K562 (cell line): ENCODE measurements around the gene ZNF865. TPM values are rescaled to one million over a fixed set of nuclear protein-coding genes. Genes with fewer than 3 reads are reported as not detected.

Source experiments
- ATAC-seq: fragments of 200-7000 bp; cut with Tn5 transposase; 3 replicates; pipeline ENCODE4 v1.9.1; 2020; ENCODE audit warnings: moderate library complexity
- BruUV-seq: library from RNA; stranded (reverse); fragments of 400-500 nt; replicated peaks from 2 replicates; lab custom pipeline; 2021; lab: Mats Ljungman, UMichigan
- CTCF ChIA-PET: fragments of 300-600 bp; formaldehyde crosslinking; extraction: SDS; loops from one replicate; lab custom pipeline; 2021; ENCODE audit warnings: low intra/inter-chr PET ratio; lab: Yijun Ruan, JAX
- POLR2A ChIA-PET: fragments of 300-600, 350-650 bp; sonication (Branson Sonifier 250); formaldehyde crosslinking; extraction: SDS; loops from one replicate; lab custom pipeline; 2021; ENCODE audit warnings: antibody characterized with exemption, inconsistent platforms; lab: Yijun Ruan, JAX
- DNase-seq, 4 experiments: peaks; one replicate each; pipeline versions ENCODE4 v3.0.0 to v3.0.0-alpha.2; 2011 to 2018; ENCODE audit warnings: low spot score in 3 of 4, mixed read lengths in 3 of 4; ENCODE audit errors: extremely low read depth in 1 of 4
- FAIRE-seq: peaks from 2 replicates; lab custom pipeline; 2011; peaks lifted over from hg19 to GRCh38; lab: Jason Lieb, UNC
- H2AFZ ChIP-seq: 2 replicates; pipeline ENCODE4 v1.6.0; 2011; ENCODE audit warnings: low read depth, low read length, control low read depth, inconsistent platforms
- H3K27ac ChIP-seq: fragments of 200-600 bp; 3 replicates; pipeline ENCODE4 v1.8.0; 2011; ENCODE audit warnings: low read depth, mild to moderate bottlenecking, control low read depth, inconsistent platforms, low read length, moderate library complexity, mixed read lengths; ENCODE audit errors: extremely low read depth
- H3K27me3 ChIP-seq, 2 experiments: fragments of 300-600 bp in 1 of 2; 2 replicates in 1 of 2; 3 replicates in 1 of 2; pipeline versions ENCODE4 v1.6.0 to v1.8.0; 2011; ENCODE audit warnings: inconsistent platforms in 2 of 2, low read length in 2 of 2, mild to moderate bottlenecking in 1 of 2, mixed read lengths in 1 of 2, moderate library complexity in 1 of 2; ENCODE audit not compliant: control insufficient read depth in 2 of 2, insufficient read depth in 2 of 2
- H3K36me3 ChIP-seq: fragments of 300-600 bp; 3 replicates; pipeline ENCODE4 v1.8.0; 2011; ENCODE audit warnings: mild to moderate bottlenecking, low read length, inconsistent platforms; ENCODE audit not compliant: control insufficient read depth, insufficient read depth
- H3K4me1 ChIP-seq, 2 experiments: fragments of 200-600 bp in 1 of 2; replicated peaks in 1 of 2; 2 replicates in 1 of 2; 3 replicates in 1 of 2; pipeline versions ENCODE4 v1.5.1 to v1.8.0; 2011; ENCODE audit warnings: inconsistent platforms in 2 of 2, low read length in 2 of 2, mild to moderate bottlenecking in 1 of 2, mixed read lengths in 1 of 2, moderate library complexity in 1 of 2; ENCODE audit not compliant: control insufficient read depth in 2 of 2, insufficient read depth in 2 of 2
- H3K4me2 ChIP-seq: 2 replicates; pipeline ENCODE4 v1.6.1; 2011; ENCODE audit warnings: low read length, control low read depth, inconsistent platforms, mixed read lengths; ENCODE audit not compliant: insufficient read depth
- H3K4me3 ChIP-seq: fragments of 200-600 bp; sonication (generic), shearing (Covaris generic); 2 replicates; pipeline ENCODE4 v1.5.1; 2016; ENCODE audit warnings: control low read depth, inconsistent platforms
- H3K79me2 ChIP-seq: fragments of 200-600 bp; 3 replicates; pipeline ENCODE4 v1.8.0; 2011; ENCODE audit warnings: low read length, inconsistent platforms; ENCODE audit not compliant: control insufficient read depth, insufficient read depth
- H3K9ac ChIP-seq, 2 experiments: 2 replicates each; pipeline versions ENCODE4 v1.6.0 to v1.6.1; 2011; ENCODE audit warnings: low read depth in 2 of 2, low read length in 2 of 2, control low read depth in 1 of 2, inconsistent platforms in 1 of 2, mild to moderate bottlenecking in 1 of 2, mixed read lengths in 1 of 2; ENCODE audit not compliant: insufficient read depth in 1 of 2
- H3K9me1 ChIP-seq: one replicate; pipeline ENCODE4 v1.6.0; 2011; ENCODE audit warnings: inconsistent platforms, mild to moderate bottlenecking, low read length, moderate library complexity; ENCODE audit not compliant: control insufficient read depth, insufficient read depth
- H3K9me3 ChIP-seq: replicated peaks from 2 replicates; pipeline ENCODE4 v1.5.1; 2011; ENCODE audit warnings: low read depth, low read length, inconsistent platforms; ENCODE audit not compliant: control insufficient read depth, insufficient read depth
- H4K20me1 ChIP-seq: replicated peaks from 2 replicates; pipeline ENCODE4 v1.6.1; 2011; ENCODE audit warnings: low read length, inconsistent platforms, mixed read lengths; ENCODE audit not compliant: control insufficient read depth, insufficient read depth
- BMI1 ChIP-seq: fragments of 150-350 bp; IDR thresholded peaks from 2 replicates; pipeline ENCODE4 v1.6.1; 2014; ENCODE audit warnings: low read length
- CGGBP1 ChIP-seq: fragments of 250-450 bp; sonication (Bioruptor Pico); IDR thresholded peaks from 2 replicates; pipeline ENCODE4 v1.9.0; 2021; ENCODE audit warnings: mild to moderate bottlenecking
- E2F6 ChIP-seq, 2 experiments: IDR thresholded peaks; 2 replicates each; pipeline ENCODE4 v1.6.1; 2011; ENCODE audit warnings: borderline replicate concordance in 1 of 2, control low read depth in 1 of 2, low read depth in 1 of 2, low read length in 1 of 2, mild to moderate bottlenecking in 1 of 2, mixed read lengths in 1 of 2, moderate library complexity in 1 of 2; ENCODE audit not compliant: insufficient read depth in 1 of 2, insufficient read length in 1 of 2, poor library complexity in 1 of 2, severe bottlenecking in 1 of 2; ENCODE audit errors: extremely low read depth in 1 of 2
- ETV6 ChIP-seq, 3 experiments: fragments of 150-350 bp in 1 of 3; sonication (generic) in 1 of 3; formaldehyde crosslinking in 1 of 3; IDR thresholded peaks; 2 replicates each; pipeline versions ENCODE4 v1.6.1 to v1.8.0; 2014 to 2022; ENCODE audit warnings: borderline replicate concordance in 2 of 3, low read depth in 2 of 3, antibody characterized with exemption in 1 of 3, low read length in 1 of 3, mild to moderate bottlenecking in 1 of 3, missing genetic modification reagents in 1 of 3
- EWSR1 ChIP-seq: fragments of 450-650 bp; IDR thresholded peaks from 2 replicates; pipeline ENCODE4 v1.6.1; 2018; ENCODE audit warnings: borderline replicate concordance, mild to moderate bottlenecking, low read depth, moderate library complexity; ENCODE audit not compliant: partially characterized antibody
- FOSL1 ChIP-seq: fragments of 200-800 bp; sonication (Bioruptor generic); conservative IDR thresholded peaks from 2 replicates; pipeline ENCODE4 v1.6.1; 2016; ENCODE audit warnings: missing genetic modification characterization, missing compliant biosample characterization
- HMBOX1 ChIP-seq: sonication (generic); IDR thresholded peaks from 2 replicates; pipeline ENCODE4 v1.6.1; 2016
- MXI1 ChIP-seq: IDR thresholded peaks from 2 replicates; pipeline ENCODE4 v1.6.1; 2011; ENCODE audit warnings: low read depth, mild to moderate bottlenecking, improper control_type of control experiment, low read length
- ZBTB17 ChIP-seq: fragments of 450-650 bp; formaldehyde crosslinking; IDR thresholded peaks from 2 replicates; pipeline ENCODE4 v1.4.0; 2020; ENCODE audit warnings: mild to moderate bottlenecking
- ZBTB9 ChIP-seq: fragments of 450-650 bp; formaldehyde crosslinking; IDR thresholded peaks from 2 replicates; pipeline ENCODE4 v1.4.0; 2020; ENCODE audit warnings: mild to moderate bottlenecking, moderate library complexity
- ZEB2 ChIP-seq: fragments of 450-650 bp; IDR thresholded peaks from 2 replicates; pipeline ENCODE4 v1.6.1; 2016
- ZNF133 ChIP-seq: fragments of 250-450 bp; sonication (Bioruptor Pico); IDR thresholded peaks from 2 replicates; pipeline ENCODE4 v1.4.0; 2020; ENCODE audit warnings: mild to moderate bottlenecking
- WGBS: fragments of 100-300 bp; shearing (Covaris generic); methylation state at CpG from one replicate; pipeline ENCODE4 v1.1.6; 2016; ENCODE audit warnings: low coverage, mixed read lengths; ENCODE audit not compliant: insufficient coverage; ENCODE audit errors: missing lambda C conversion rate; 5-methylcytosine and 5-hydroxymethylcytosine counted together
- in situ Hi-C: fragments of 300-500 bp; cut with MboI; formaldehyde crosslinking; loops from 4 replicates; pipeline ENCODE4 v1.15.0; 2018; ENCODE audit warnings: inconsistent platforms, mixed read lengths
- intact Hi-C: fragments of 100-400 bp; cut with micrococcal nuclease; formaldehyde crosslinking; loops from 2 replicates; pipeline ENCODE4 v1.14.2; 2022
- polyA plus RNA-seq, 8 experiments: library from polyadenylated mRNA; depleted of rRNA in 4 of 8; stranded (reverse) in 5 of 8; unstranded in 3 of 8; fragments of >200 nt; fragmentation: Nextera tagmentation in 2 of 8; fragmentation: Illumina TruSeq in 1 of 8; extraction: Ambion mirVana in 2 of 8; extraction: Trizol in 1 of 8; gene quantifications; 2 replicates each; pipeline versions ENCODE4 v1.2.1 to v1.2.3, GENCODE V29; 2011 to 2014; ENCODE audit warnings: inconsistent platforms in 1 of 8, missing spikeins in 1 of 8
- total RNA-seq, 7 experiments: library from RNA; depleted of rRNA in 6 of 7; stranded (reverse); fragments of >200 nt in 6 of 7; fragmentation: Illumina TruSeq in 2 of 7; extraction: Trizol in 2 of 7; gene quantifications; 2 replicates each; pipeline versions ENCODE4 v1.2.1 to v1.2.3, GENCODE V29; 2011 to 2021; ENCODE audit warnings: low replicate concordance in 1 of 7
- TF ChIP-seq, protein P1 (sequence below): fragments of 250-450 bp; sonication (Bioruptor Pico); IDR thresholded peaks from 2 replicates; pipeline ENCODE4 v1.8.0; 2022; ENCODE audit warnings: moderate library complexity, mild to moderate bottlenecking, inconsistent platforms

Gene ZNF865
- total and polyA plus RNA-seq, 9 of the 15 experiments (the other 6 are each of a cell fraction or from before 2014, with no cell fraction given), result 0.40 to 18.8 (median 1.6) TPM; not detected in 2

DNA sequence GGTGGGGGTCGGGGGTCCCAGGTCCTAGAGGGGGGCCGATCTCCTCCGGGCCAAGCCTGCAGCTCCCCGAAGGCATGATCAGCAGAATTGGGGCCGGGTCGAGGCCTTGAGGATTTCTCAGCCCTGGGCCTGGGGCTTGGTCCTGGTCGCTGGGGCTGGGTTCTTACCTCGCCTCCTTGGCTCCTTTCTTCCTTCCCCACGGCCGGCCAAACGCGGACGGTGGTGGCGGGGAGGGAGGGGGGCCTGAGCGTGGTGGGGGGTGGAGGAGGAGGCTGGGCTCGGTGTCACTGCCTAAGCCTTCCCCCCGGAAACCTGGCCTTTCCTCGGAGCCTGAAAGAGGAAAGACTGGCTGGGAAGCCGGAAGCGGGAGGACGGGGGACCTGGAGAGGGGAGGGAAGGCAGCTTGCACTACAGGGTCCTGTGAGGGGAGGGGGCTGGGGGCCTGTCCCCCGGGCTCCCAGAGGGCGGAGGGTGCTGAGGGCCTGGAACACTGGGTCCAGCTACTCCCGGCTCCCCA is 24.8 kb upstream of the ZNF865 start, which contains the start of gene ZNF579 (continued):
- TF ChIP-seq CGGBP1, result no peak
- TF ChIP-seq ZBTB17 (CRISPR knock-in tag), result no peak
- TF ChIP-seq, protein P1, sequence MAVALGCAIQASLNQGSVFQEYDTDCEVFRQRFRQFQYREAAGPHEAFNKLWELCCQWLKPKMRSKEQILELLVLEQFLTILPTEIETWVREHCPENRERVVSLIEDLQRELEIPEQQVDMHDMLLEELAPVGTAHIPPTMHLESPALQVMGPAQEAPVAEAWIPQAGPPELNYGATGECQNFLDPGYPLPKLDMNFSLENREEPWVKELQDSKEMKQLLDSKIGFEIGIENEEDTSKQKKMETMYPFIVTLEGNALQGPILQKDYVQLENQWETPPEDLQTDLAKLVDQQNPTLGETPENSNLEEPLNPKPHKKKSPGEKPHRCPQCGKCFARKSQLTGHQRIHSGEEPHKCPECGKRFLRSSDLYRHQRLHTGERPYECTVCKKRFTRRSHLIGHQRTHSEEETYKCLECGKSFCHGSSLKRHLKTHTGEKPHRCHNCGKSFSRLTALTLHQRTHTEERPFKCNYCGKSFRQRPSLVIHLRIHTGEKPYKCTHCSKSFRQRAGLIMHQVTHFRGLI (CRISPR knock-in tag), result no peak
- no peak for TF ChIP-seq MXI1
- TF ChIP-seq ETV6 (IDR thresholded peaks at IDR 0.05; ENCODE audit: borderline replicate concordance in 1 of 2, low read depth in 2 of 2, low read length in 1 of 2), result peak in 1 of 2 experiments; percentile 49; a peak in 1 of 4 replicates
- no peak for TF ChIP-seq ETV6 (CRISPR knock-in tag; IDR thresholded peaks at IDR 0.05; ENCODE audit: borderline replicate concordance)
- no peak for TF ChIP-seq ZNF133 (CRISPR knock-in tag)
- TF ChIP-seq ZEB2, result peak; percentile 77

DNA sequence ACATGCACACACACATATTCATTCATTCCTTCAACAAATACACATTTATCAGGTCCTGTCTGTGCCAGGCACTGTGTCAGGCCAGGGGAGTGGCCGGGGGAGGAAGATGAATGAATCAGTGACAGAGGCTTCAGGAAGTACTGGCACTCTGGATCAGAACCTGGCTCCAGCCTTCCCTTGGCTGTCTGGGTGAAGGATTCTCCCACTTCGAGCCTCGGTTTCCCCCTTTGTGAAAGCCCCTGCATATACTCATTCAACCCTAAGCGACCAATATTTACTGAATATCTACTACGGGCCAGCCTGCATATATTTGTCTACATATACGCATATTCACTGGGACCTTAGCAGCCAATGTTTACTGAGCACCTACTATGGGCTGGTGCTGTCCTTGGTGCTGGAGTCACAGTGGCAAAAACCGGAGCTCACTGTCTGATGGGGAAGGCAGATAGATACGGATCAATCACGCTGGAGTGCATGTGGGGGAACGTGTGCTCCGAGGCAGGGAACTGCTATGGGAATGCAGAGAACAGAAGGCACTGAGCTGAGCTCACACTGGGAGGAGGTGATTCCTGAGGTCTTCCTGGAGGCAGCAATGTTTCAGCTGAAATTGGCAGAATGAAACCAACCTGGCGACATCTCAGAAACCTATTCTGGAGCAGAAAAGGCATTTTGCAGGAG is 24.2 kb upstream of the ZNF865 start:
- DNase-seq, result peak; percentile 37 to 68 (median 58)
- H2AFZ ChIP-seq, result peak overlapping the region; percentile 89
- FAIRE-seq, result peak; percentile 94
- peaks cover 9 to 35% of the 10 kb centered on the region in 2 experiments; a peak in 3 of 5 replicates for H3K4me1 ChIP-seq
- peak overlapping the region; percentile 83 for H3K4me2 ChIP-seq
- POLR2A ChIA-PET, result interaction anchor here (0.6 to 1.9 kb wide), 4 partner anchors 18 to 96 kb away, joined by 3 to 9 read pairs (median 4); partner anchors contain the start of gene FIZ1
- H3K9me1 ChIP-seq, result no peaks in the 10 kb centered on the region
- no TSS peak for BruUV-seq
- peak overlapping the region; percentile 17; the same call in 1 of the 3 replicates for H3K27ac ChIP-seq
- intact Hi-C loops, result no loop called here
- WGBS, result 23% methylated on average over 12 of the region's 12 CpGs
- peak; percentile 44 for ATAC-seq
- H3K27me3 ChIP-seq, result peaks cover 8 to 12% of the 10 kb centered on the region in 2 experiments; a peak in 4 of 5 replicates
- in situ Hi-C loops, result no loop called here
- H3K4me3 ChIP-seq, result peak overlapping the region; percentile 85
- peaks cover 12% of the 10 kb centered on the region; the same call in 2 of the 3 replicates for H3K36me3 ChIP-seq
- no peaks in the 10 kb centered on the region for H4K20me1 ChIP-seq
- no peaks in the 10 kb centered on the region for H3K9me3 ChIP-seq
- CTCF ChIA-PET, result no interaction called here
- peak overlapping the region; percentile 47 to 88; a peak in 3 of 4 replicates for H3K9ac ChIP-seq
- H3K79me2 ChIP-seq, result peaks cover 12% of the 10 kb centered on the region
- no peak for TF ChIP-seq ZBTB9 (CRISPR knock-in tag)
- no peak for TF ChIP-seq FOSL1
- TF ChIP-seq E2F6 (IDR thresholded peaks at IDR 0.05; ENCODE audit: borderline replicate concordance in 1 of 2, extremely low read depth in 1 of 2, insufficient read depth in 1 of 2, insufficient read length in 1 of 2, low read depth in 1 of 2, low read length in 1 of 2, poor library complexity in 1 of 2, severe bottlenecking in 1 of 2), result no peak
- no peak for TF ChIP-seq HMBOX1
- no peak for TF ChIP-seq BMI1
- no peak for TF ChIP-seq EWSR1
